Measurements from ENCODE around the gene BAX.

DNA sequence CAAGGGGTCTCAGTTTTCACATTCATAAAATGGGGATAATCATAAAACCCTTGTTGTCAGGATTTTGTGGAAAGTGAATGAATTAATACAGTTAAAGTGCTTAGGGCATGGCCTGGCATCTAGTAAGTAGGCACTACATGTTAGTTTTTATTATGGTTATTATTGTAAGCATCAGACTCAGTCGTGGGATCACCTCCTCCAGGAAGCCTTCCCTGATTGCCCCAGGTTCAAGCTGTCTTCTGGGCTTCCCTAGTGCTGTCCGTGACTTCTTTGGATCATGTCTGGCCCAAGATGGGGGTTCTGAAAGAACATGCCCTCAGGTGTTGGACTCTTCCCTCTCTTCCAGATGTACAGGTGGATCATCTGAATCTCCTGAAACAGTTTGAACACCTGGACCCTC is 43.9 kb upstream of the BAX start:
- no peak for TF ChIP-seq SP1 (IDR thresholded peaks at IDR 0.05)
- no peak for TF ChIP-seq BHLHE40 (IDR thresholded peaks at IDR 0.05; ENCODE audit: borderline replicate concordance)
- no peak for TF ChIP-seq CTBP1 (IDR thresholded peaks at IDR 0.05; ENCODE audit: borderline replicate concordance)
- no peak for TF ChIP-seq FOXM1 (IDR thresholded peaks at IDR 0.05; ENCODE audit: borderline replicate concordance)
- TF ChIP-seq ZNF384 (IDR thresholded peaks at IDR 0.05) = no peak
- no peak for TF ChIP-seq NFRKB (IDR thresholded peaks at IDR 0.05)
- TF ChIP-seq, protein P1, sequence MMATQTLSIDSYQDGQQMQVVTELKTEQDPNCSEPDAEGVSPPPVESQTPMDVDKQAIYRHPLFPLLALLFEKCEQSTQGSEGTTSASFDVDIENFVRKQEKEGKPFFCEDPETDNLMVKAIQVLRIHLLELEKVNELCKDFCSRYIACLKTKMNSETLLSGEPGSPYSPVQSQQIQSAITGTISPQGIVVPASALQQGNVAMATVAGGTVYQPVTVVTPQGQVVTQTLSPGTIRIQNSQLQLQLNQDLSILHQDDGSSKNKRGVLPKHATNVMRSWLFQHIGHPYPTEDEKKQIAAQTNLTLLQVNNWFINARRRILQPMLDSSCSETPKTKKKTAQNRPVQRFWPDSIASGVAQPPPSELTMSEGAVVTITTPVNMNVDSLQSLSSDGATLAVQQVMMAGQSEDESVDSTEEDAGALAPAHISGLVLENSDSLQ (IDR thresholded peaks at IDR 0.05) = no peak
- TF ChIP-seq HDGF (IDR thresholded peaks at IDR 0.05; ENCODE audit: borderline replicate concordance) = no peak
- TF ChIP-seq SUZ12 (IDR thresholded peaks at IDR 0.05) = no peak
- no peak for TF ChIP-seq FOXA1 (IDR thresholded peaks at IDR 0.05)

All from HEK293T (cell line).